H9 (cell line): ENCODE measurements around the gene CADM1. TPM values are rescaled to one million over a fixed set of nuclear protein-coding genes. Genes with fewer than 3 reads are reported as not detected.

Source experiments
- DNase-seq: peaks from one replicate; pipeline ENCODE4 v3.0.0-alpha.2; 2017
- H2AFZ ChIP-seq: one replicate; pipeline ENCODE4 v1.6.1; 2013; ENCODE audit warnings: mild to moderate bottlenecking, low read length, control low read depth, moderate library complexity
- H2AK5ac ChIP-seq: 2 replicates; pipeline ENCODE4 v1.6.1; 2013; ENCODE audit warnings: low read length, control low read depth, mixed read lengths; ENCODE audit not compliant: insufficient read length
- H2BK120ac ChIP-seq: one replicate; pipeline ENCODE4 v1.6.1; 2013; ENCODE audit warnings: low read depth, mild to moderate bottlenecking, low read length, control low read depth, inconsistent platforms; ENCODE audit not compliant: poor library complexity, severe bottlenecking
- H2BK12ac ChIP-seq: 2 replicates; pipeline ENCODE4 v1.6.1; 2013; ENCODE audit warnings: low read length, control low read depth, mixed read lengths, low read depth; ENCODE audit not compliant: insufficient read length
- H2BK15ac ChIP-seq: 2 replicates; pipeline ENCODE4 v1.6.1; 2013; ENCODE audit warnings: low read depth, low read length, control low read depth
- H2BK20ac ChIP-seq: one replicate; pipeline ENCODE4 v1.6.1; 2013; ENCODE audit warnings: low read depth, mild to moderate bottlenecking, low read length, control low read depth, inconsistent platforms; ENCODE audit not compliant: poor library complexity, severe bottlenecking
- H2BK5ac ChIP-seq: 2 replicates; pipeline ENCODE4 v1.6.1; 2013; ENCODE audit warnings: low read length, control low read depth, mixed read lengths; ENCODE audit not compliant: insufficient read length
- H3K14ac ChIP-seq: 2 replicates; pipeline ENCODE4 v1.6.1; 2013; ENCODE audit warnings: low read length, control low read depth; ENCODE audit not compliant: insufficient read depth
- H3K18ac ChIP-seq: 2 replicates; pipeline ENCODE4 v1.6.1; 2013; ENCODE audit warnings: low read depth, mild to moderate bottlenecking, mixed read lengths, low read length, control low read depth; ENCODE audit not compliant: insufficient read length
- H3K23ac ChIP-seq: 2 replicates; pipeline ENCODE4 v1.6.1; 2013; ENCODE audit warnings: low read length, control low read depth, mixed read lengths, low read depth; ENCODE audit not compliant: insufficient read length
- H3K23me2 ChIP-seq: 2 replicates; pipeline ENCODE4 v1.6.1; 2013; ENCODE audit warnings: low read depth, mild to moderate bottlenecking, mixed read lengths, low read length, control low read depth; ENCODE audit not compliant: insufficient read length, poor library complexity, severe bottlenecking
- H3K27ac ChIP-seq: 2 replicates; pipeline ENCODE4 v1.5.1; 2013; ENCODE audit warnings: low read length, control low read depth, mixed read lengths, low read depth; ENCODE audit not compliant: insufficient read length
- H3K27me3 ChIP-seq: 2 replicates; pipeline ENCODE4 v1.6.1; 2013; ENCODE audit warnings: low read length, control low read depth, inconsistent platforms; ENCODE audit not compliant: insufficient read depth
- H3K4ac ChIP-seq: 2 replicates; pipeline ENCODE4 v1.6.1; 2013; ENCODE audit warnings: low read depth, mild to moderate bottlenecking, control low read depth, inconsistent platforms, low read length, moderate library complexity
- H3K4me1 ChIP-seq: 2 replicates; pipeline ENCODE4 v1.6.1; 2013; ENCODE audit warnings: low read length, control low read depth, inconsistent platforms; ENCODE audit not compliant: insufficient read depth
- H3K4me2 ChIP-seq: 2 replicates; pipeline ENCODE4 v1.6.1; 2013; ENCODE audit warnings: low read length, control low read depth, mixed read lengths; ENCODE audit not compliant: insufficient read length, insufficient read depth
- H3K56ac ChIP-seq: 2 replicates; pipeline ENCODE4 v1.6.1; 2013; ENCODE audit warnings: low read depth, mild to moderate bottlenecking, mixed read lengths, low read length, control low read depth; ENCODE audit not compliant: insufficient read length
- H3K79me1 ChIP-seq: 2 replicates; pipeline ENCODE4 v1.6.1; 2013; ENCODE audit warnings: low read depth, mild to moderate bottlenecking, moderate library complexity, low read length, control low read depth, inconsistent platforms; ENCODE audit not compliant: insufficient read depth, poor library complexity, severe bottlenecking
- H3K79me2 ChIP-seq: 2 replicates; pipeline ENCODE4 v1.6.1; 2013; ENCODE audit warnings: low read length, control low read depth, inconsistent platforms; ENCODE audit not compliant: insufficient read depth
- H3K9ac ChIP-seq: 2 replicates; pipeline ENCODE4 v1.6.1; 2013; ENCODE audit warnings: low read length, control low read depth, mixed read lengths; ENCODE audit not compliant: insufficient read length; ENCODE audit errors: extremely low read depth
- H3K9me3 ChIP-seq: one replicate; pipeline ENCODE4 v1.6.1; 2013; ENCODE audit warnings: low read depth, low read length, inconsistent platforms; ENCODE audit not compliant: control insufficient read depth
- H3T11ph ChIP-seq: one replicate; pipeline ENCODE4 v1.6.1; 2013; ENCODE audit warnings: mild to moderate bottlenecking, low read length, control low read depth, inconsistent platforms
- H4K20me1 ChIP-seq: one replicate; pipeline ENCODE4 v1.6.1; 2013; ENCODE audit not compliant: control insufficient read depth, insufficient read length, insufficient read depth
- H4K5ac ChIP-seq: 2 replicates; pipeline ENCODE4 v1.6.1; 2013; ENCODE audit warnings: low read depth, mild to moderate bottlenecking, mixed read lengths, low read length, control low read depth; ENCODE audit not compliant: insufficient read length
- H4K8ac ChIP-seq: replicated peaks from 2 replicates; pipeline ENCODE4 v1.6.1; 2013; ENCODE audit warnings: low read length, control low read depth, mixed read lengths, low read depth; ENCODE audit not compliant: insufficient read length
- H4K91ac ChIP-seq: 2 replicates; pipeline ENCODE4 v1.6.1; 2013; ENCODE audit warnings: low read depth, mild to moderate bottlenecking, moderate library complexity, mixed read lengths, low read length, control low read depth; ENCODE audit not compliant: insufficient read length
- H3K27ac Mint-ChIP-seq, 3 experiments: 2 replicates in 2 of 3; 3 replicates in 1 of 3; pipeline ENCODE4 v1.8.0; 2020 to 2021; ENCODE audit warnings: mixed read lengths in 3 of 3, mild to moderate bottlenecking in 1 of 3, moderate library complexity in 1 of 3
- H3K27me3 Mint-ChIP-seq: 2 replicates; pipeline ENCODE4 v1.8.0; 2021; ENCODE audit warnings: low read depth, mild to moderate bottlenecking, moderate library complexity, mixed read lengths
- H3K36me3 Mint-ChIP-seq, 3 experiments: 2 replicates in 2 of 3; 3 replicates in 1 of 3; pipeline ENCODE4 v1.8.0; 2020 to 2021; ENCODE audit warnings: low read depth in 3 of 3, mixed read lengths in 3 of 3; ENCODE audit not compliant: insufficient read depth in 1 of 3
- H3K4me1 Mint-ChIP-seq, 2 experiments: 2 replicates each; pipeline ENCODE4 v1.8.0; 2020; ENCODE audit warnings: mixed read lengths in 2 of 2
- H3K4me3 Mint-ChIP-seq, 2 experiments: 2 replicates in 1 of 2; 3 replicates in 1 of 2; pipeline ENCODE4 v1.8.0; 2020 to 2021; ENCODE audit warnings: mild to moderate bottlenecking in 2 of 2, mixed read lengths in 2 of 2, moderate library complexity in 1 of 2
- H3K9me3 Mint-ChIP-seq, 2 experiments: 2 replicates in 1 of 2; 3 replicates in 1 of 2; pipeline ENCODE4 v1.8.0; 2020; ENCODE audit warnings: mild to moderate bottlenecking in 2 of 2, mixed read lengths in 2 of 2, moderate library complexity in 1 of 2
- WGBS: extraction: QIAGEN DNeasy Blood & Tissue Kit; methylation state at CpG from one replicate; pipeline ENCODE4 v1.1.7; 2013; ENCODE audit warnings: missing lambda C conversion rate, low lambda C conversion rate, mixed read lengths; ENCODE audit not compliant: insufficient read length; ENCODE audit errors: extremely low coverage; 5-methylcytosine and 5-hydroxymethylcytosine counted together
- total RNA-seq: library from RNA; stranded (reverse); gene quantifications from 2 replicates; pipeline ENCODE4 v1.2.1, GENCODE V29; 2021
- TF ChIP-seq, protein P1 (sequence below): fragments of 200-600 bp; sonication (generic); conservative IDR thresholded peaks from 3 replicates; pipeline ENCODE4 v1.8.0; 2021; ENCODE audit warnings: antibody characterized with exemption, mild to moderate bottlenecking

The CADM1 gene
- total RNA-seq, 1 experiment from 2014 or later, result 11.9 TPM

DNA sequence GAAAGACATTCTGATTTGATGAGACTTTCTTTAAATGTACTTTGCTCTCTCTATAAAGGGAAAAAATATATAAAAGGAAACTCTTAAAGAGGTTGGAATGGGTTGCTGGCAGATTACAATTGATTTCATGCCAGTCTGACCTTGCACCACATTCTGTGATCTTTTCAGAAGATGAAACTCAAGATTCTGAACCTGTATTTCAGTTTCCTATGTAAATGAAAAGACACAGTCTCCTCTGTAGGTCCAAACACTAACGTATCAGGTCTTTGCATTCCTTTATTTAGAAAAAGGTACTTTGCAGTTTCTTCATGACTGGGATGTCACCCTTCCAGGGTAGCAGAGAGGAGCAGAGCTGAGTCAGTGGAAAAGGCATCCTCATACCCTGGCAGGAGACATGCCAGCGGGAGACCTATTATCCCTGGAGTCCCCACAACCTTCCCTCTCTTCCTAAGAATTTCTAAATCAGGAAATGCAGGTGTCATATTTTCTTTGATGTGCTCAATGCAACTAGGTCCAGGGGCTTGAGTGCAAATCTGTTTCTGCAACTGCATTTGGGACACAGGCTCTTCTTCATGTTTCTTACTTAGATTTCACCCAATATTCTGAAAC is 282.6 kb downstream of the CADM1 start:
- H3K4me1 ChIP-seq, result peaks cover 7% of the 10 kb centered on the region; the same call in 1 of the 2 replicates
- Mint-ChIP-seq H3K9me3 (no peaks in the 10 kb centered on the region), H3K4me3 (no peak overlapping the region), H3K4me1 (peaks cover 36 to 42% of the 10 kb centered on the region in 2 experiments), H3K36me3 (no peaks in the 10 kb centered on the region), H3K27ac (peak overlapping the region; percentile 45 to 90 (median 54); a peak in 5 of 7 replicates), H3K27me3 (no peaks in the 10 kb centered on the region; the same call in 1 of the 2 replicates)
- no peak overlapping the region for H2BK15ac ChIP-seq
- no peak overlapping the region for H2BK12ac ChIP-seq
- no peak overlapping the region for H2BK20ac ChIP-seq
- H2BK5ac ChIP-seq, result no peak overlapping the region
- no peak overlapping the region for H4K8ac ChIP-seq
- no peaks in the 10 kb centered on the region for H3K79me2 ChIP-seq
- H3T11ph ChIP-seq, result no peak overlapping the region
- no peak overlapping the region for H3K4ac ChIP-seq
- no peak overlapping the region for H3K14ac ChIP-seq
- no peak overlapping the region for H3K23ac ChIP-seq
- H3K18ac ChIP-seq, result no peak overlapping the region
- H3K27me3 ChIP-seq, result no peaks in the 10 kb centered on the region
- no peaks in the 10 kb centered on the region for H3K79me1 ChIP-seq
- H4K91ac ChIP-seq, result no peak overlapping the region
- no peak overlapping the region for H3K9ac ChIP-seq
- TF ChIP-seq, protein P1, sequence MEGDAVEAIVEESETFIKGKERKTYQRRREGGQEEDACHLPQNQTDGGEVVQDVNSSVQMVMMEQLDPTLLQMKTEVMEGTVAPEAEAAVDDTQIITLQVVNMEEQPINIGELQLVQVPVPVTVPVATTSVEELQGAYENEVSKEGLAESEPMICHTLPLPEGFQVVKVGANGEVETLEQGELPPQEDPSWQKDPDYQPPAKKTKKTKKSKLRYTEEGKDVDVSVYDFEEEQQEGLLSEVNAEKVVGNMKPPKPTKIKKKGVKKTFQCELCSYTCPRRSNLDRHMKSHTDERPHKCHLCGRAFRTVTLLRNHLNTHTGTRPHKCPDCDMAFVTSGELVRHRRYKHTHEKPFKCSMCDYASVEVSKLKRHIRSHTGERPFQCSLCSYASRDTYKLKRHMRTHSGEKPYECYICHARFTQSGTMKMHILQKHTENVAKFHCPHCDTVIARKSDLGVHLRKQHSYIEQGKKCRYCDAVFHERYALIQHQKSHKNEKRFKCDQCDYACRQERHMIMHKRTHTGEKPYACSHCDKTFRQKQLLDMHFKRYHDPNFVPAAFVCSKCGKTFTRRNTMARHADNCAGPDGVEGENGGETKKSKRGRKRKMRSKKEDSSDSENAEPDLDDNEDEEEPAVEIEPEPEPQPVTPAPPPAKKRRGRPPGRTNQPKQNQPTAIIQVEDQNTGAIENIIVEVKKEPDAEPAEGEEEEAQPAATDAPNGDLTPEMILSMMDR, result no peak
- H4K5ac ChIP-seq, result no peak overlapping the region
- WGBS, result no CpG with 5 or more reads among the region's 2 CpGs
- no peak overlapping the region for H3K56ac ChIP-seq
- no peak overlapping the region for H3K27ac ChIP-seq
- no peak overlapping the region for H2AK5ac ChIP-seq
- no peaks in the 10 kb centered on the region for H3K9me3 ChIP-seq
- no peak overlapping the region for H3K4me2 ChIP-seq
- no peaks in the 10 kb centered on the region for H3K23me2 ChIP-seq
- H2AFZ ChIP-seq, result no peak overlapping the region
- H2BK120ac ChIP-seq, result no peak overlapping the region
- H4K20me1 ChIP-seq, result no peaks in the 10 kb centered on the region
- DNase-seq, result no peak
